ENCODE data around the gene FOS.

Gene FOS

GRCh38 chr14:75238756-75239455 is 39.7 kb upstream of the FOS start:
- Histone ChIP-seq H3K4me1 (ENCODE audit: control insufficient read depth, insufficient read depth, low read length) (no peaks in the 10 kb centered on the region), H3K9me3 (ENCODE audit: control insufficient read depth, insufficient read depth, low read depth, low read length) (no peaks in the 10 kb centered on the region), H3K27ac (ENCODE audit: extremely low read depth, low read depth, low read length) (no peak overlapping the region), H3K36me3 (ENCODE audit: control insufficient read depth in 2 of 2, insufficient read depth in 1 of 2, low read length in 2 of 2) (no peaks in the 10 kb centered on the region), H3K4me3 (ENCODE audit: low read depth, low read length) (no peak overlapping the region)
- ChIA-PET CTCF (interaction anchor here (0.6 to 1.6 kb wide), 5 partner anchors 9 to 81 kb away, joined by 3 to 7 read pairs (median 3); no protein-coding TSS in a partner anchor), POLR2A (no interaction called here)
- TF ChIP-seq ZNF211 (tag by site-specific recombination; IDR thresholded peaks at IDR 0.05; ENCODE audit: low read depth) (no peak), ZNF585B (tag by site-specific recombination; IDR thresholded peaks at IDR 0.05) (no peak), ZNF544 (tag by site-specific recombination; IDR thresholded peaks at IDR 0.05) (no peak), ZBTB20 (tag by site-specific recombination; IDR thresholded peaks at IDR 0.05) (no peak), ZNF704 (tag by site-specific recombination; IDR thresholded peaks at IDR 0.05) (no peak), ZNF16 (tag by site-specific recombination; IDR thresholded peaks at IDR 0.05; ENCODE audit: low read depth) (no peak), ZNF501 (tag by site-specific recombination; IDR thresholded peaks at IDR 0.05) (no peak), ZNF24 (tag by site-specific recombination; IDR thresholded peaks at IDR 0.05) (no peak), ZNF366 (tag by site-specific recombination; conservative IDR thresholded peaks at IDR 0.05) (no peak), KLF7 (tag by site-specific recombination; IDR thresholded peaks at IDR 0.05; ENCODE audit: borderline replicate concordance) (no peak), ZNF658 (tag by site-specific recombination; IDR thresholded peaks at IDR 0.05) (no peak), ZNF629 (tag by site-specific recombination; IDR thresholded peaks at IDR 0.05) (no peak), ZNF155 (tag by site-specific recombination; IDR thresholded peaks at IDR 0.05) (no peak), ZNF341 (tag by site-specific recombination; IDR thresholded peaks at IDR 0.05; ENCODE audit: low read depth) (no peak), ZNF777 (tag by site-specific recombination; IDR thresholded peaks at IDR 0.05; ENCODE audit: borderline replicate concordance) (no peak)
- TF ChIP-seq, protein P1, sequence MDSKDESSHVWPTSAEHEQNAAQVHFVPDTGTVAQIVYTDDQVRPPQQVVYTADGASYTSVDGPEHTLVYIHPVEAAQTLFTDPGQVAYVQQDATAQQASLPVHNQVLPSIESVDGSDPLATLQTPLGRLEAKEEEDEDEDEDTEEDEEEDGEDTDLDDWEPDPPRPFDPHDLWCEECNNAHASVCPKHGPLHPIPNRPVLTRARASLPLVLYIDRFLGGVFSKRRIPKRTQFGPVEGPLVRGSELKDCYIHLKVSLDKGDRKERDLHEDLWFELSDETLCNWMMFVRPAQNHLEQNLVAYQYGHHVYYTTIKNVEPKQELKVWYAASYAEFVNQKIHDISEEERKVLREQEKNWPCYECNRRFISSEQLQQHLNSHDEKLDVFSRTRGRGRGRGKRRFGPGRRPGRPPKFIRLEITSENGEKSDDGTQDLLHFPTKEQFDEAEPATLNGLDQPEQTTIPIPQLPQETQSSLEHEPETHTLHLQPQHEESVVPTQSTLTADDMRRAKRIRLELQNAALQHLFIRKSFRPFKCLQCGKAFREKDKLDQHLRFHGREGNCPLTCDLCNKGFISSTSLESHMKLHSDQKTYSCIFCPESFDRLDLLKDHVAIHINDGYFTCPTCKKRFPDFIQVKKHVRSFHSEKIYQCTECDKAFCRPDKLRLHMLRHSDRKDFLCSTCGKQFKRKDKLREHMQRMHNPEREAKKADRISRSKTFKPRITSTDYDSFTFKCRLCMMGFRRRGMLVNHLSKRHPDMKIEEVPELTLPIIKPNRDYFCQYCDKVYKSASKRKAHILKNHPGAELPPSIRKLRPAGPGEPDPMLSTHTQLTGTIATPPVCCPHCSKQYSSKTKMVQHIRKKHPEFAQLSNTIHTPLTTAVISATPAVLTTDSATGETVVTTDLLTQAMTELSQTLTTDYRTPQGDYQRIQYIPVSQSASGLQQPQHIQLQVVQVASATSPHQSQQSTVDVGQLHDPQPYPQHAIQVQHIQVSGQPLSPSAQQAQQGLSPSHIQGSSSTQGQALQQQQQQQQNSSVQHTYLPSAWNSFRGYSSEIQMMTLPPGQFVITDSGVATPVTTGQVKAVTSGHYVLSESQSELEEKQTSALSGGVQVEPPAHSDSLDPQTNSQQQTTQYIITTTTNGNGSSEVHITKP (tag by site-specific recombination; IDR thresholded peaks at IDR 0.05): no peak

DNA sequence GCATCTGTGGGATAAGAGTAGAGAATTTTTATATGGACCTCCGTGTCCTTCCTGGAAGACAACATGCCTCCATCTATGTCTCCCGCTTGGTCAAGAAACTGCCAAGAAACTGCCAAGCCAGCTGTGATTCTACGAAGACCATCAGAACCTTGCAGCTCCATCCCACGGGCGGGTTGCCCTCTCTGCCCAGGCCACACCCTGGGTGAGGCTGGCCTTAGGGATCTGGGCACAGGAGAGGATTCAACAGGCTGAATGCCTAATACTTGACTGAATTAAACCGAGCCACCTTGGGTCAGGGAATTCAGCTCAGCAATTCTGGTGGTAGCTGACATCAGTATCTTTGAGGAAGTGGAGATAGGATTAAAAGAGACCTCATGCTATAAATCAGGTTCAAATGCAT is 37.8 kb upstream of the FOS start:
- no peaks in the 10 kb centered on the region for H3K9me3 ChIP-seq (ENCODE audit: control insufficient read depth, insufficient read depth, low read depth, low read length)
- no peak overlapping the region for H3K4me3 ChIP-seq (ENCODE audit: low read depth, low read length)
- ChIA-PET POLR2A (no interaction called here), CTCF (interaction anchor here (0.6 to 1.4 kb wide), 2 partner anchors 18 to 31 kb away, joined by 4 to 5 read pairs; no protein-coding TSS in a partner anchor)
- no peaks in the 10 kb centered on the region for H3K4me1 ChIP-seq (ENCODE audit: control insufficient read depth, insufficient read depth, low read length)
- H3K27ac ChIP-seq (ENCODE audit: extremely low read depth, low read depth, low read length): no peak overlapping the region
- no peaks in the 10 kb centered on the region for H3K36me3 ChIP-seq (ENCODE audit: control insufficient read depth in 2 of 2, insufficient read depth in 1 of 2, low read length in 2 of 2)
- TF ChIP-seq ZNF623 (tag by site-specific recombination; IDR thresholded peaks at IDR 0.05) (no peak), ZNF398 (tag by site-specific recombination; IDR thresholded peaks at IDR 0.05) (no peak), ZNF560 (tag by site-specific recombination; IDR thresholded peaks at IDR 0.05; ENCODE audit: borderline replicate concordance) (no peak), ZNF280D (tag by site-specific recombination; IDR thresholded peaks at IDR 0.05) (no peak), KLF10 (tag by site-specific recombination; IDR thresholded peaks at IDR 0.05) (no peak), ZFP69B (tag by site-specific recombination; IDR thresholded peaks at IDR 0.05) (no peak)
- TF ChIP-seq, protein P2, sequence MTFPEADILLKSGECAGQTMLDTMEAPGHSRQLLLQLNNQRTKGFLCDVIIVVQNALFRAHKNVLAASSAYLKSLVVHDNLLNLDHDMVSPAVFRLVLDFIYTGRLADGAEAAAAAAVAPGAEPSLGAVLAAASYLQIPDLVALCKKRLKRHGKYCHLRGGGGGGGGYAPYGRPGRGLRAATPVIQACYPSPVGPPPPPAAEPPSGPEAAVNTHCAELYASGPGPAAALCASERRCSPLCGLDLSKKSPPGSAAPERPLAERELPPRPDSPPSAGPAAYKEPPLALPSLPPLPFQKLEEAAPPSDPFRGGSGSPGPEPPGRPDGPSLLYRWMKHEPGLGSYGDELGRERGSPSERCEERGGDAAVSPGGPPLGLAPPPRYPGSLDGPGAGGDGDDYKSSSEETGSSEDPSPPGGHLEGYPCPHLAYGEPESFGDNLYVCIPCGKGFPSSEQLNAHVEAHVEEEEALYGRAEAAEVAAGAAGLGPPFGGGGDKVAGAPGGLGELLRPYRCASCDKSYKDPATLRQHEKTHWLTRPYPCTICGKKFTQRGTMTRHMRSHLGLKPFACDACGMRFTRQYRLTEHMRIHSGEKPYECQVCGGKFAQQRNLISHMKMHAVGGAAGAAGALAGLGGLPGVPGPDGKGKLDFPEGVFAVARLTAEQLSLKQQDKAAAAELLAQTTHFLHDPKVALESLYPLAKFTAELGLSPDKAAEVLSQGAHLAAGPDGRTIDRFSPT (tag by site-specific recombination; IDR thresholded peaks at IDR 0.05): no peak
